HG03457 (cell line): ENCODE measurements around the gene COL4A1.

Experiments
- ATAC-seq: cut with Tn5 transposase; IDR thresholded peaks from one replicate; pipeline ENCODE4 v1.9.1; 2021; ENCODE audit warnings: moderate number of reproducible peaks; ENCODE audit not compliant: unreplicated experiment

The COL4A1 gene

GRCh38 chr13:110179116-110179856 is 127.7 kb downstream of the COL4A1 start:
- no peak for ATAC-seq

GRCh38 chr13:110177790-110178189 is 129.2 kb downstream of the COL4A1 start:
- no peak for ATAC-seq

- no peak for ATAC-seq
Observed at GRCh38 chr13:110176431-110176830, 130.5 kb downstream of the COL4A1 start.

GRCh38 chr13:110173247-110173818 is 133.6 kb downstream of the COL4A1 start:
- ATAC-seq: no peak

- no peak for ATAC-seq
Observed at GRCh38 chr13:110170882-110171281, 136.1 kb downstream of the COL4A1 start.

GRCh38 chr13:110170020-110170790 is 136.8 kb downstream of the COL4A1 start:
- no peak for ATAC-seq

GRCh38 chr13:110168999-110169933 is 137.7 kb downstream of the COL4A1 start:
- ATAC-seq: no peak

GRCh38 chr13:110166598-110166997 is 140.4 kb downstream of the COL4A1 start:
- ATAC-seq: no peak

- no peak for ATAC-seq
Observed at GRCh38 chr13:110164706-110165105, 142.3 kb downstream of the COL4A1 start.

GRCh38 chr13:110162866-110163658 is 143.9 kb downstream of the COL4A1 start:
- no peak for ATAC-seq

GRCh38 chr13:110162053-110162452 is 144.9 kb downstream of the COL4A1 start:
- ATAC-seq: no peak

GRCh38 chr13:110161112-110161882 is 145.7 kb downstream of the COL4A1 start:
- ATAC-seq: no peak

GRCh38 chr13:110158226-110158625 is 148.7 kb downstream of the COL4A1 start:
- no peak for ATAC-seq

- ATAC-seq: no peak
Observed at GRCh38 chr13:110157718-110158117, 149.2 kb downstream of the COL4A1 start.

GRCh38 chr13:110156301-110157049 is 150.5 kb downstream of the COL4A1 start:
- no peak for ATAC-seq

GRCh38 chr13:110155072-110155471 is 151.9 kb downstream of the COL4A1 start:
- ATAC-seq: no peak

- no peak for ATAC-seq
Observed at GRCh38 chr13:110154410-110154933, 152.5 kb downstream of the COL4A1 start.

GRCh38 chr13:110152351-110152750 is 154.6 kb downstream of the COL4A1 start:
- no peak for ATAC-seq
